Measurements from ENCODE around the gene BAX.

The BAX gene

GRCh38 chr19:48988860-48989259 lies 34.2 kb downstream of the BAX start:
- DNase-seq, result no peak

- no peak for DNase-seq
These were observed 35.1 kb downstream of the BAX start for GRCh38 chr19:48989701-48990291.

GRCh38 chr19:48990400-48990799 lies 35.7 kb downstream of the BAX start:
- DNase-seq, result no peak

- no peak for DNase-seq
These were observed 36.4 kb downstream of the BAX start for GRCh38 chr19:48991011-48991609.

- no peak for DNase-seq
These were observed 37.4 kb downstream of the BAX start for GRCh38 chr19:48991873-48992580.

- DNase-seq, result no peak
These were observed 38.0 kb downstream of the BAX start for GRCh38 chr19:48992581-48993174.

GRCh38 chr19:48993175-48994034 lies 38.7 kb downstream of the BAX start, which contains the start of the genes GYS1 and RUVBL2:
Gene GYS1, minus strand, starts transcription at chr19:48993309. Its CDS starts 197 bp downstream, at chr19:48993112.
Gene RUVBL2, plus strand, starts transcription at chr19:48993887. Its CDS starts 25 bp downstream, at chr19:48993912.
- peak; percentile 99 for DNase-seq

GRCh38 chr19:48994035-48994386 lies 39.3 kb downstream of the BAX start:
- DNase-seq, result no peak

- DNase-seq, result peak; percentile 42
These were observed 43.3 kb downstream of the BAX start for GRCh38 chr19:48997972-48998371.

- DNase-seq, result no peak
These were observed 45.0 kb downstream of the BAX start for GRCh38 chr19:48999481-49000325.

- DNase-seq, result no peak
These were observed 49.5 kb downstream of the BAX start for GRCh38 chr19:49004133-49004532.

- no peak for DNase-seq
These were observed 50.4 kb downstream of the BAX start for GRCh38 chr19:49004964-49005614.

GRCh38 chr19:49006905-49007304 lies 52.2 kb downstream of the BAX start:
- no peak for DNase-seq

- DNase-seq, result no peak
These were observed 55.2 kb downstream of the BAX start for GRCh38 chr19:49009828-49010227.

- DNase-seq, result no peak
These were observed 55.8 kb downstream of the BAX start for GRCh38 chr19:49010453-49010852.

GRCh38 chr19:49011194-49011593 lies 56.5 kb downstream of the BAX start:
- no peak for DNase-seq

All from GDM1 (cell line).